Keratinocyte (primary cell): ENCODE results near the gene FAM153A.
"Not testable (repeated sequence)": the region's sequence is repeated elsewhere in the genome, so short reads cannot be mapped to it uniquely, and the experiment has no call there.

ENCODE experiments used
- CTCF ChIP-seq, 3 experiments: IDR thresholded peaks in 1 of 3; conservative IDR thresholded peaks in 1 of 3; optimal IDR thresholded peaks in 1 of 3; 2 replicates in 2 of 3; 3 replicates in 1 of 3; pipeline versions ENCODE3 to v1.5.1; 2011; ENCODE audit warnings: low read length in 3 of 3, mild to moderate bottlenecking in 3 of 3, moderate library complexity in 2 of 3, control low read depth in 1 of 3, inconsistent platforms in 1 of 3; ENCODE audit not compliant: insufficient read depth in 2 of 3; ENCODE audit errors: extremely low read depth in 1 of 3
- EZH2 ChIP-seq: IDR thresholded peaks from one replicate; pipeline ENCODE4 v1.6.1; 2012; ENCODE audit warnings: inconsistent platforms, mild to moderate bottlenecking, low read length, moderate library complexity

DNA sequence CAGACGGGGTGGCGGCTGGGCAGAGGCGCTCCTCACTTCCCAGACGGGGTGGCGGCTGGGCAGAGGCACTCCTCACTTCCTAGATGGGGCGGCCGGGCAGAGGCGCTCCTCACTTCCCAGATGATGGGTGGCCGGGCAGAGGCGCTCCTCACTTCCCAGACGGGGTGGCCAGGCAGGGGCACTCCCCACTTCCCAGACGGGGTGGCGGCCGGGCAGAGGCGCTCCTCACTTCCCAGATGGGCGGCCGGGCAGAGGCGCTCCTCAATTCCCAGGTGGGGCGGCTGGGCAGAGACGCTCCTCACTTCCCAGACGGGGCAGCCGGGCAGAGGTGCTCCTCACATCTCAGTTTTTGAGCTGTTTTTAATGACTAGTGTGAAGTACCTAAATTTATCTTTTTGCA, 86.6 kb downstream of the FAM153A start:
- TF ChIP-seq EZH2; CTCF (optimal IDR thresholded peaks at IDR 0.05 in 1 of 3, IDR thresholded peaks at IDR 0.05 in 1 of 3, conservative IDR thresholded peaks at IDR 0.05 in 1 of 3; ENCODE audit: extremely low read depth in 1 of 3, insufficient read depth in 2 of 3, low read length in 3 of 3): not testable (repeated sequence)
